ENCODE measurements around the gene EMP1.

Gene EMP1

DNA sequence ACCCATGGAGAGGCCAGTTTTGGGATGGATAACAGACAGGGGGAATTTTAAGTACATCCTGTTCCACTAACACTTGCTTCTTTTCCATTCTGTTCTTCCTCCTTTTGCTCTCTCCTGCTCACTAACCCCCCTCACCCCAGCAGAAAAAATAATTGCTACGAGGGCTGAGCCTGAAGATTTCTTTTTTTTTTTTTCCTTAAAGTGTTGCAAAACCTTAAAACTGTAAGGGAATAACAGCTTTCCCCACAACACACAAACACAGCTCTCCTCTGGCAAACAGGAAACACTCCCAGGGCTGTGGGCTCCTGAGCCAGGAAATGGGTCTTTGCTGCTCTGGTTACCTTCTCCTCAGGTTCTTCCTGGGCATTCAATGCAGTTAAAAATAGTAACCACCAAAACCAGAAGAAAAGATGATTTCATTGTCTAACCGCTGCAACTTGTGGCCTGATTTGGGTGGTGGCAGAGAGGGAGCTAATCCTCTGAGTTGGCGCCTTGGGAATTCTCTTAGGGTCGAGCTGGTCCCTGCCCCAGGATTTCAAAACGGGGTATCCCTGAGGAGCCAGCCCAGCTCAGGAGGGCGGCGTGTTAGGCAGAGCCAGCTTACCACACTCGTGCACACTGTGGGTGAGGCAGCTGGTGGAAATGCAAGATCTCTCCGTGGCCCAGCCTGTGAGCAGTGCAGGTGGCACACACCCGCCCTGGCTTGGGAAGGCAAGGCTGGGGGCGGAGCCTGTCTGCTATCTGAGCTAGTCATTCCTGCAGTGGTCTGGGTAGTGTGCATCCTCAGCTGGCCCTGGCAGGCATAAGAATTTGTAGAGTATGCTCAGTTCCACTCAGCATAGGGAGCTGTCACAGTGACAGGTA, 17.1 kb upstream of the EMP1 start:
- H3K9me3 ChIP-seq, result no peaks in the 10 kb centered on the region
- peak in 1 of 2 donors; percentile 54 for DNase-seq
- no peaks in the 10 kb centered on the region for H3K27me3 ChIP-seq
- intact Hi-C loops (cut with DNase I; ENCODE audit: low total_unique reads), result loop anchor here (5.0 kb wide), 1 partner anchor 1532 kb away; the partner anchor contains the start of gene ETV6
- peak overlapping the region; percentile 33 to 57 for H3K27ac ChIP-seq
- H3K4me1 ChIP-seq, result peaks cover 0 to 15% (median 6%) of the 10 kb centered on the region in 4 donors
- no peak overlapping the region for H3K4me3 ChIP-seq
- H3K36me3 ChIP-seq, result no peaks in the 10 kb centered on the region
- TF ChIP-seq, protein P1, sequence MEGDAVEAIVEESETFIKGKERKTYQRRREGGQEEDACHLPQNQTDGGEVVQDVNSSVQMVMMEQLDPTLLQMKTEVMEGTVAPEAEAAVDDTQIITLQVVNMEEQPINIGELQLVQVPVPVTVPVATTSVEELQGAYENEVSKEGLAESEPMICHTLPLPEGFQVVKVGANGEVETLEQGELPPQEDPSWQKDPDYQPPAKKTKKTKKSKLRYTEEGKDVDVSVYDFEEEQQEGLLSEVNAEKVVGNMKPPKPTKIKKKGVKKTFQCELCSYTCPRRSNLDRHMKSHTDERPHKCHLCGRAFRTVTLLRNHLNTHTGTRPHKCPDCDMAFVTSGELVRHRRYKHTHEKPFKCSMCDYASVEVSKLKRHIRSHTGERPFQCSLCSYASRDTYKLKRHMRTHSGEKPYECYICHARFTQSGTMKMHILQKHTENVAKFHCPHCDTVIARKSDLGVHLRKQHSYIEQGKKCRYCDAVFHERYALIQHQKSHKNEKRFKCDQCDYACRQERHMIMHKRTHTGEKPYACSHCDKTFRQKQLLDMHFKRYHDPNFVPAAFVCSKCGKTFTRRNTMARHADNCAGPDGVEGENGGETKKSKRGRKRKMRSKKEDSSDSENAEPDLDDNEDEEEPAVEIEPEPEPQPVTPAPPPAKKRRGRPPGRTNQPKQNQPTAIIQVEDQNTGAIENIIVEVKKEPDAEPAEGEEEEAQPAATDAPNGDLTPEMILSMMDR (IDR thresholded peaks at IDR 0.05), result no peak

DNA sequence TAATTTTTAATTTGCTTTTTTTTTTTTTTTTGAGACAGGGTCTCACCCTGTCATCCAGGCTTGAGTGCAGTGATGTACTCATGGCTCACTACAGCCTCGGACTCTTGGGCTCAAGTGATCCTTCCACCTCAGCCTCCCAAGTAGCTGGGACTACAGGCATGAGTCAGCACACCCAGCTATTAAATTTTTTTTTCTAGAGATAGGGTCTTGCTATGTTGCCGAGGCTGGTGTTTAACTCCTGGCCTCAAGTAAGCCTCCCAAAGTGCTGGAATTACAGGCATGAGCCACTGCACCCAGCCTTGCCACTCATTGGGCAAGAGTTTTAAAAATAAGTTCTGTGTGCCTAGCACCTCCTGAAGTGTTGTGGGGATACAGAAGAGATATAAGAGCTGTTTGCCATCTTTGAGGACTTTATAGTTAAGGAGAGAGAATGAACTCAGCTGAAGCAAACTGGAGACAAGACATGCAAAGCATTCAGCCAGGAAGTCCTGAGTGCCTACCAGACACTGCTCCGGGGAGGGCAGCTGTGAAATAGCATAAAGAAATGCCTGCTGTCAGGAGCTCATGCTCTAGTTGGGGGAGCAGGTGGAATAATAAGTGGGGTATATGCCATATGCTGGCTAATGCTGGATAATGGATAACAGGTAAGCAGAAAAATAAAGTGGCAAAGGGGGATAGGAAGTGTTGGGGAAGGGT, 15.0 kb upstream of the EMP1 start:
- Histone ChIP-seq H3K36me3 (no peaks in the 10 kb centered on the region), H3K9me3 (no peaks in the 10 kb centered on the region), H3K27ac (no peak overlapping the region), H3K27me3 (no peaks in the 10 kb centered on the region), H3K4me1 (peaks cover 0 to 15% (median 6%) of the 10 kb centered on the region in 4 donors), H3K4me3 (no peak overlapping the region)
- no peak for DNase-seq
- TF ChIP-seq, protein P1 (IDR thresholded peaks at IDR 0.05), result no peak
- intact Hi-C loops (cut with DNase I; ENCODE audit: low total_unique reads), result no loop called here

DNA sequence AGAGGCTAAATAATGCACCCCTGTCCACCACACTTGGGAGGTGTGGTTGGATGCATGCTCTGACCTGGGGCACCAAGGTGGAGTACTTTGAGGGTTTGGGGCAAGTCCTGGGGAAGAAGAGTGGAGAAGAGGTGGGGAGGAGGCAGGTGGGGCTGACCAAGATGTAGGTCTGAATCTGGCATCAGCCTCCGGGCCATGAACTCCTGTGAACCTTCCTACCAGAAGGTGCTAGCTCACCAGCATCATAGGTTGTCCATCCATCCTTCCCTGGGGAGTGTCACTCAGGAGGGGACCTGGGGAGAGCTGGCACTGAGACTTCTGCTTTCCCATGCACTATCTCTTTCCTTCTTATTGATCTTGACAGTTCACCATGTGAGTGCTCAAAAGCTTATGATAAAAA, 13.6 kb upstream of the EMP1 start:
- no peaks in the 10 kb centered on the region for H3K9me3 ChIP-seq
- H3K27ac ChIP-seq, result no peak overlapping the region
- intact Hi-C loops (cut with DNase I; ENCODE audit: low total_unique reads), result no loop called here
- H3K4me3 ChIP-seq, result no peak overlapping the region
- no peaks in the 10 kb centered on the region for H3K27me3 ChIP-seq
- TF ChIP-seq, protein P1 (IDR thresholded peaks at IDR 0.05), result no peak
- H3K36me3 ChIP-seq, result no peaks in the 10 kb centered on the region
- DNase-seq, result no peak
- H3K4me1 ChIP-seq, result peaks cover 0 to 15% (median 6%) of the 10 kb centered on the region in 4 donors

DNA sequence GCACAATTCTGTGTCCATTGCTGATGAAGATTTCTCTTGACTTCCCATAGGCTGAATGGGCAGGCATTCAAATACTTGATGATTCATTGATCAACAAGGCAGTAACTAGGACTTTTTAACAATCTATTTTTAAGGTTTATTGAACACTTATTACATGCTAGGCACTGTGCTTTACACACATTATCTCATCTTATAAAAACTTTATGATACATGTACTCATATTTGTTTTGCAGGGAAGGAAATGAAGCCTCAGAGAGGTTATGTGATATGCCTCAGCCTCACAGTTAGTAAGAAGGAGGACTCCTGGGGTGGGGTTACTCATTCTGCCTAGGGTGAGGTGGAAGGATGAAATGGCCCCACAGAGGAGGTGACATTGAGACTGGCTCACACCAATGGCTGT, 12.9 kb upstream of the EMP1 start:
- DNase-seq, result no peak
- intact Hi-C loops (cut with DNase I; ENCODE audit: low total_unique reads), result no loop called here
- TF ChIP-seq, protein P1 (IDR thresholded peaks at IDR 0.05), result no peak

DNA sequence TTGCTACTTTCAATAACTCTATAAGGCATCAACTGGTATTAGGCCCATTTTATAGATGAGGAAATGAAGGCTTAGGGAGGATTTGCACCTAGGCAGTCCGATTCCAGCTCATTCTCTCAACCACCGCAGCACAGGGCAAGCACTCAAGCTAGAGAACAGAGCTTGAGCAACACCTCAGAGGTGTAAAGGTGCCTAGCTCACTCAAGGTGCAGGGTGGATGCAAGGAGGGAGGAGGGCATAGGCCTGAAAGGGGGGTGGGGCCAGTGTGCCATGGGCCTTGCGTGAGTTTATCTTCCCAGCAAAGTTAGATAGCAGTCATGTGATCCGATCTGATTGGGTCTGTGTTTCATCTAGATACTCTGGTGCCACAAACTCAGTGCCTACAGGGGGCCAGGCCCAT, 10.2 kb upstream of the EMP1 start:
- DNase-seq, result no peak
- no peak overlapping the region for H3K4me3 ChIP-seq
- H3K27ac ChIP-seq, result no peak overlapping the region

More for the DNA sequence above, 12.9 kb upstream of the EMP1 start:
- H3K4me1 ChIP-seq, result peaks cover 0 to 14% (median 6%) of the 10 kb centered on the region in 4 donors
- no peak overlapping the region for H3K4me3 ChIP-seq
- no peaks in the 10 kb centered on the region for H3K36me3 ChIP-seq
- H3K9me3 ChIP-seq, result no peaks in the 10 kb centered on the region
- no peak overlapping the region for H3K27ac ChIP-seq
- no peaks in the 10 kb centered on the region for H3K27me3 ChIP-seq

More for the DNA sequence above, 10.2 kb upstream of the EMP1 start:
- no peaks in the 10 kb centered on the region for H3K9me3 ChIP-seq
- no peaks in the 10 kb centered on the region for H3K36me3 ChIP-seq
- no peaks in the 10 kb centered on the region for H3K27me3 ChIP-seq
- intact Hi-C loops (cut with DNase I; ENCODE audit: low total_unique reads), result no loop called here
- H3K4me1 ChIP-seq, result no peaks in the 10 kb centered on the region
- TF ChIP-seq, protein P1 (IDR thresholded peaks at IDR 0.05), result no peak
